Kidney (tissue), 14 donors: ENCODE results near the gene CYTH1. TPM values are rescaled to one million over a fixed set of nuclear protein-coding genes. Genes with fewer than 3 reads are reported as not detected.
"Not testable (repeated sequence)": the region's sequence is repeated elsewhere in the genome, so short reads cannot be mapped to it uniquely, and the experiment has no call there.

ENCODE experiments used
- DNase-seq, 5 donors: peaks; one replicate each; pipeline ENCODE4 v3.0.0-alpha.2; 2013 to 2020
- FAIRE-seq: peaks from 2 replicates; lab custom pipeline; 2012; peaks lifted over from hg19 to GRCh38; lab: Jason Lieb, UNC
- H3K27ac ChIP-seq, 2 donors: one replicate each; pipeline ENCODE4 v1.7.0; 2013; ENCODE audit warnings: low read depth in 2 of 2, low read length in 2 of 2, inconsistent platforms in 1 of 2
- H3K27me3 ChIP-seq: one replicate; pipeline ENCODE4 v1.7.1; 2013; ENCODE audit warnings: low read length, inconsistent platforms; ENCODE audit not compliant: control insufficient read depth, insufficient read depth
- H3K36me3 ChIP-seq, 3 donors: one replicate each; pipeline versions ENCODE4 v1.7.0 to v1.7.1; 2013; ENCODE audit warnings: low read length in 3 of 3, control low read depth in 1 of 3, inconsistent platforms in 1 of 3; ENCODE audit not compliant: insufficient read depth in 3 of 3, control insufficient read depth in 2 of 3
- H3K4me1 ChIP-seq, 3 donors: one replicate each; pipeline versions ENCODE4 v1.7.0 to v1.7.1; 2013; ENCODE audit warnings: low read length in 3 of 3, inconsistent platforms in 1 of 3, low read depth in 1 of 3; ENCODE audit not compliant: control insufficient read depth in 2 of 3, insufficient read depth in 2 of 3
- H3K4me3 ChIP-seq, 3 donors: one replicate each; pipeline versions ENCODE4 v1.7.0 to v1.8.1; 2013; ENCODE audit warnings: low read length in 3 of 3, control low read depth in 1 of 3, inconsistent platforms in 1 of 3
- H3K9ac ChIP-seq, 3 donors: one replicate each; pipeline versions ENCODE4 v1.7.0 to v1.7.1; 2013; ENCODE audit warnings: low read length in 3 of 3, control low read depth in 1 of 3, inconsistent platforms in 1 of 3
- H3K9me3 ChIP-seq, 3 donors: one replicate each; pipeline versions ENCODE4 v1.7.0 to v1.7.1; 2013; ENCODE audit warnings: low read length in 3 of 3, control low read depth in 1 of 3, inconsistent platforms in 1 of 3; ENCODE audit not compliant: control insufficient read depth in 2 of 3, insufficient read depth in 1 of 3
- intact Hi-C: fragments of 100-400 bp; cut with DNase I; formaldehyde crosslinking; loops from one replicate; pipeline ENCODE4 v1.11.1; 2022
- polyA plus RNA-seq: library from polyadenylated mRNA; stranded (reverse); fragments of 350-450 nt; fragmentation: Illumina TruSeq; extraction: RNeasy Lipid Tissue Mini Kit (QIAGEN cat#74804); gene quantifications from one replicate; pipeline ENCODE4 v1.2.3, GENCODE V29; 2014; ENCODE audit warnings: low read depth, low replicate concordance; ENCODE audit not compliant: insufficient read depth
- total RNA-seq: library from RNA; stranded (reverse); fragmentation: NEBNext Ultra II Directional; extraction: Animal tissue kit (Norgen Biotek cat#: 25700); gene quantifications from one replicate; pipeline ENCODE4 v1.2.1, GENCODE V29; 2021
- TF ChIP-seq, protein P1 (sequence below): IDR thresholded peaks from 3 replicates; pipeline ENCODE4 v1.5.1; 2012; ENCODE audit warnings: mild to moderate bottlenecking, moderate library complexity, borderline replicate concordance; ENCODE audit not compliant: insufficient read depth; ENCODE audit errors: extremely low read depth
- donor health status: control.
- donor health status: control.
- donor health status: control.
- donor health status: control.
- donor health status: control.
- donor health status: DM: yes; HTN: yes; CAD: no.
- donor health status: Normal renal cell carcinoma (clear cell type).

The CYTH1 gene
- total and polyA plus RNA-seq, 2 donors from 2014 or later, result 25.3 to 59.7 TPM

DNA sequence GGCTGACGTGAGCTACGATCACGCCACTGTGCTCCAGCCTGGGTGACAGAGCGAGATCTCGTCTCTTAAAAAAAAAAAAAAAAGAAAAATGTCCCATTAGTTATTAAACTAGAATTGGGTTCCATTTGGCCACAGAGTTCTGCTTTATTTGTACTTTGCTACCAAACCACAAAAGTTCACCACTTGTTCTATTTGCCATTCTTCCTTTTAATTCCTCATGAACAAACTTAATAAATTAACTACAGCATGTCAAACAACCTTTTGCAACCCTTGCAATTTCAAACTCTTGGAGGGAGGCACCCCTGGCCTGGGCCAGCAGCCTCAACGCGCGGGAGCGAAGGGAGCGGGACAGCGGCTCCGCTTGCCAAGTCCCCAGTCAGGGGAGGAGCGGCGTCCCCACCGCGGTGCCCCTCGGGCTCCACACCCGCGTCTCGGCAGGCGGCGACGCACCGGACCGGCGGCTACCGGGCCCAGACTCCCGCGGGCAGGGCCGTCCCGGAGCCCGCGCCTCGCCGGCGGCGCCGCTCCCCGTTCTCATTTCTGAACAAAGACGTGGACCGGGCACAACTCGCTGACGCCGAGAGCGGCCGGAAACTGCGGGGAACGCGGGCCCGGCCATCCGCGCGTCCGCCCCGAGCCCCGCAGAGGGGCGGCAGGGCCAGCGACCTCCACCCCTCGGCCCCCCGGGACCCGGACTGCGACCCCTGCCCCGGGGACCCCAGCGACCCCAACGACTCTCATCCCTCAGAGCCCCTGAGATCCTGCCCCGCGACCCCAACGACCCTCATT lies 775 bp downstream of the CYTH1 start:
- DNase-seq (peak; percentile 35 to 89 (median 64)), FAIRE-seq (no peak)
- Histone ChIP-seq H3K4me3 (peak overlapping the region; percentile 52 to 73 (median 63)), H3K9me3 (no peaks in the 10 kb centered on the region), H3K27me3 (no peaks in the 10 kb centered on the region), H3K36me3 (no peaks in the 10 kb centered on the region), H3K27ac (peak overlapping the region; percentile 88 to 90), H3K9ac (peak overlapping the region; percentile 35 to 71 (median 63)), H3K4me1 (peaks cover 0 to 10% (median 0%) of the 10 kb centered on the region in 3 donors)
- TF ChIP-seq, protein P1, sequence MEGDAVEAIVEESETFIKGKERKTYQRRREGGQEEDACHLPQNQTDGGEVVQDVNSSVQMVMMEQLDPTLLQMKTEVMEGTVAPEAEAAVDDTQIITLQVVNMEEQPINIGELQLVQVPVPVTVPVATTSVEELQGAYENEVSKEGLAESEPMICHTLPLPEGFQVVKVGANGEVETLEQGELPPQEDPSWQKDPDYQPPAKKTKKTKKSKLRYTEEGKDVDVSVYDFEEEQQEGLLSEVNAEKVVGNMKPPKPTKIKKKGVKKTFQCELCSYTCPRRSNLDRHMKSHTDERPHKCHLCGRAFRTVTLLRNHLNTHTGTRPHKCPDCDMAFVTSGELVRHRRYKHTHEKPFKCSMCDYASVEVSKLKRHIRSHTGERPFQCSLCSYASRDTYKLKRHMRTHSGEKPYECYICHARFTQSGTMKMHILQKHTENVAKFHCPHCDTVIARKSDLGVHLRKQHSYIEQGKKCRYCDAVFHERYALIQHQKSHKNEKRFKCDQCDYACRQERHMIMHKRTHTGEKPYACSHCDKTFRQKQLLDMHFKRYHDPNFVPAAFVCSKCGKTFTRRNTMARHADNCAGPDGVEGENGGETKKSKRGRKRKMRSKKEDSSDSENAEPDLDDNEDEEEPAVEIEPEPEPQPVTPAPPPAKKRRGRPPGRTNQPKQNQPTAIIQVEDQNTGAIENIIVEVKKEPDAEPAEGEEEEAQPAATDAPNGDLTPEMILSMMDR, result no peak
- intact Hi-C loops, result no loop called here

DNA sequence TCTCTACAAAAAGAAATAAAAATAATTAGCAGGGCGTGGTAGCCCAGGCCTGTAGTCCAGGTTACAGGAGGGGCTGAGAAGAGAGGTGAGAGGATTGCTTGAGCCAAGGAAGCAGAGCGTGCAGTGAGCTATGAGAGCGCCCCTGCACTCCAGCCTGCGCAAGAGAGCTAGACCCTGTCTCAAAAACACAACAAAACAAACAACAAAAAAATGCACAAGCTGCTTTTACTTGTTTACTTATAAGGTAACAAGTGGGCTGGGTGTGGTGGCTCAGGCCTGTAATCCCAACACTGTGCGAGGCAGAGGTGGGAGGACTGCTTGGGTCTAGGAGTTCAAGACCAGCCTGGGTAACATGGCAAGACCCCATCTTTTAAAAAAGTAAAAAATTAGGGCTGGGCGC lies 1.7 kb downstream of the CYTH1 start:
- H3K9me3 ChIP-seq, result no peaks in the 10 kb centered on the region
- DNase-seq, result peak in 1 of 5 donors; percentile 56
- no peaks in the 10 kb centered on the region for H3K36me3 ChIP-seq
- peak overlapping the region in 1 of 3 donors; percentile 40 for H3K9ac ChIP-seq
- TF ChIP-seq, protein P1, result no peak
- peak overlapping the region; percentile 33 to 55 for H3K27ac ChIP-seq
- no peaks in the 10 kb centered on the region for H3K27me3 ChIP-seq
- H3K4me3 ChIP-seq, result peak overlapping the region in 1 of 3 donors; percentile 21
- no peak for FAIRE-seq
- peaks cover 0 to 10% (median 0%) of the 10 kb centered on the region in 3 donors for H3K4me1 ChIP-seq
- intact Hi-C loops, result no loop called here

DNA sequence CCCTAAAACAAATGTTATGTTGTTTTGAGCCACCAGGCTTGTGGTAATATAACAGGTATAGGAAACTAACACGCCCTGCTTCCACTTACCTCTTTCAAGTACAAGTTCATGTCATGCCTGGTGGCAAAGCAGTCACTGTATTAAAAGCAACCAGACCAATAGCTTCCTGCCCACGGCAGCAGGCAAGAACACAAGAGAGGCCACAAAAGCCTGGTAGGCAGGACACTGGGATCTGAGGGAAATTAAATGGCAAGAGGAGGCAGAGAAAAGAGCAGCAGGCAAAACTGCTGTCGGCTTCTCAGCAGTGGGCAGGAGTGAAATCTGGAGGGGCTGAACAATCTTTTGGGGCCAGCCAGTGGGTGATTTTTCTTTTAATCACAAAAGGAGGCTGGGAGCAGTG lies 2.2 kb downstream of the CYTH1 start:
- Histone ChIP-seq H3K9ac (peak overlapping the region in 2 of 3 donors; percentile 40 to 51), H3K36me3 (no peaks in the 10 kb centered on the region), H3K9me3 (no peaks in the 10 kb centered on the region), H3K27ac (peak overlapping the region; percentile 55 to 56), H3K4me3 (peak overlapping the region in 1 of 3 donors; percentile 21), H3K4me1 (peaks cover 0 to 10% (median 0%) of the 10 kb centered on the region in 3 donors), H3K27me3 (no peaks in the 10 kb centered on the region)
- intact Hi-C loops, result no loop called here
- DNase-seq (peak in 1 of 5 donors; percentile 49), FAIRE-seq (no peak)
- TF ChIP-seq, protein P1, result no peak

DNA sequence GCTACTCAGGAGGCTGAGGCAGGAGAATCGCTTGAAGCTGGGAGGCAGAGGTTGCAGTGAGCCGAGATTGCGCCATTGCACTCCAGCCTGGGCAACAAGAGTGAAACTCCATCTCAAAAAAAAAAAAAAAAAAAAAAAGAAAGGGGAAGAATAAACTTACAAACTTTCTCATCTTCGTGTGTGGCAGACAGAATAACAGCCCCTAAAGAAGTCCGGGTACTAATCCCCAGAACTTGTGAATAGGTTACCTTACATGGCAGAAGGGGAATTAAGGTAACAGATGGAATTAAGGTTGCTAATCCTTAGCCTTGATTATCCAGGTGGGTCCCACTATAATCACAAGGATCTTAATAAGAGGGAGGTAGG lies 2.8 kb downstream of the CYTH1 start:
- intact Hi-C loops, H3K9ac ChIP-seq, FAIRE-seq, H3K36me3 ChIP-seq, H3K4me3 ChIP-seq, H3K27me3 ChIP-seq, H3K4me1 ChIP-seq, DNase-seq, H3K9me3 ChIP-seq: not testable (repeated sequence)
- H3K27ac ChIP-seq, result peak overlapping the region in 1 of 2 donors; percentile 56
